Measurements from ENCODE around the gene GALNTL6. TPM values are rescaled to one million over a fixed set of nuclear protein-coding genes. Genes with fewer than 3 reads are reported as not detected.

GALNTL6 gene
- total RNA-seq, 1 donor from 2014 or later = 0.29 TPM

- DNase-seq (ENCODE audit: low spot score) = no peak
Observed at GRCh38 chr4:171880136-171880535, 66.9 kb downstream of the GALNTL6 start.

GRCh38 chr4:171889681-171890080 is 76.5 kb downstream of the GALNTL6 start:
- no peak for DNase-seq (ENCODE audit: low spot score)

DNA sequence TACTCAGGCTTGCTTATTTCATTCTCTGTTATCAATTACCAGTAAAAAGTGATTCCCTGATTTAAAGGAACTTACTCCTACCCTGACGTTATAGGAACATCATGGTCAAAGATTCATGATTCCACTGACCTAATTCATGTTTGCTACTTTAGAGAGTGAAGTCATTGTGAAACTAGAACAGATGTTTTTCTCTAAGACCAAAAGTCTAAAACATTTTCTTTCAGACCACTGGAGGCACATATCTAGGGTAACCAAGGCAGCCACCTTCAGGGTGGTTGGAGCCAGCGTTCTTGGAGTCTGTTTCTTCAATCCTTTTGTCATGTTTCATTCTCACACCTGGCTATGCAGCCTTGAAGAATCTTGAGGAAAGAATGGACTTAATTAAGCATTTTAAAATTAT is 77.8 kb downstream of the GALNTL6 start:
- DNase-seq (ENCODE audit: low spot score) = no peak

DNA sequence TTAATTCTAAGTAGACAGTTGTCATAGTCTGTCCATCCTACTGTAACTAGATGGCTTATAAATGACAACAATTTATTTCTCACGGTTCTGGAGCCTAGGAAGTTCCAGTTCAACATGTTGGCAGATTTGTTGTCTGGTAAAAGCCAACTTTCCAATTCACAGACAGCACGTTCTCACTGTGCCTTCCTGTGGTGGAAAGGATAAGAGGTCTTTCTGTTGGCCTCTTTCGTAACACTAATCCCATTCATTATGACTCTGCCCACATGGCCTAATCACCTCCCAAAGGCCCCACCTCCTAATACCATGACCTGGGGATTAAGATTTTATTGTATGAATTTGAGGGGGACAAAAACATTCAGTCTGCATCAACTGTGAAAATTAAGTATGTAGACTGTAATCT is 83.2 kb downstream of the GALNTL6 start:
- DNase-seq (ENCODE audit: low spot score) = no peak

- DNase-seq (ENCODE audit: low spot score) = no peak
Observed at GRCh38 chr4:171919314-171919713, 106.1 kb downstream of the GALNTL6 start.

- no peak for DNase-seq (ENCODE audit: low spot score)
Observed at GRCh38 chr4:171920901-171921300, 107.7 kb downstream of the GALNTL6 start.

GRCh38 chr4:171924746-171925376 is 111.7 kb downstream of the GALNTL6 start:
- no peak for DNase-seq (ENCODE audit: low spot score)

- DNase-seq (ENCODE audit: low spot score) = no peak
Observed at GRCh38 chr4:171928336-171928735, 115.1 kb downstream of the GALNTL6 start.

GRCh38 chr4:171929477-171929876 is 116.3 kb downstream of the GALNTL6 start:
- no peak for DNase-seq (ENCODE audit: low spot score)

DNA sequence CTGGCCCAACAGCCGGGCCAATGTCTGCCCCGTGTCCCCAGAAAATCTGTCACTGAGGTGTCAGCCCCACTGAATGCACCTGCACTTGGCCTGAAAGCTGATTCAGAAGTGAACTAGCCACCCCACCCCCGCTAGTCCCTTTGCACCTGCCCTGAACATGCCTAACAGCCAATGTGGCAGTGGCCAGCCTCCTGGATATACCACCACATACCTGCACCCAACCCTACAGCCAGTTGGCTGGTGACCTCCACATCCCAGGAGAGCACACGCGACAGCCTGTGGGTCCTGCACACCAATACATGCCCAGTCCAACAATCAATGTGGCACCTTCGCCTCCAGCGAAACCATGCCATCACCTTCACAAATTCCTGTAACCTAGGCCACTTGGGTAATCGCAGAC is 116.7 kb downstream of the GALNTL6 start:
- no peak for DNase-seq (ENCODE audit: low spot score)

- DNase-seq (ENCODE audit: low spot score) = no peak
Observed at GRCh38 chr4:171932238-171932637, 119.0 kb downstream of the GALNTL6 start.

DNA sequence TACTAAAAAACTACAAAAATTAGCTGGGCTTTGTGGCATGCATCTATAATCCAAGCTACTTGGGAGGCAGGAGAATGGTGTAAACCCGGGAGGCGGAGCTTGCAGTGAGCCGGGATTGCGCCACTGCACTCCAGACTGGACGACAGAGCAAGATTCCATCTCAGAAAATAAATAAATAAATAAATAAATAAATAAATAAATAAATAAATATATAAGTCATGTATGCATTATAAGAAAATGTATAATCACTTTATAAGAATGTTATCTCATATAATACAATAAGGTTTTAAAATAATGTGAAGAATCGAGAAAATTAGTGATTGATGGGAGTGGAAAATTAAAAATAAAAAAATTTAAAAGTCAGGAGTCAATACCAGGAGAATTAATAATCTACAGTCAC is 127.5 kb downstream of the GALNTL6 start:
- no peak for DNase-seq (ENCODE audit: low spot score)

GRCh38 chr4:171947400-171947799 is 134.2 kb downstream of the GALNTL6 start:
- DNase-seq (ENCODE audit: low spot score) = no peak

GRCh38 chr4:171948038-171948437 is 134.8 kb downstream of the GALNTL6 start:
- DNase-seq (ENCODE audit: low spot score) = no peak

- DNase-seq (ENCODE audit: low spot score) = no peak
Observed at GRCh38 chr4:171954650-171955049, 141.4 kb downstream of the GALNTL6 start.

DNA sequence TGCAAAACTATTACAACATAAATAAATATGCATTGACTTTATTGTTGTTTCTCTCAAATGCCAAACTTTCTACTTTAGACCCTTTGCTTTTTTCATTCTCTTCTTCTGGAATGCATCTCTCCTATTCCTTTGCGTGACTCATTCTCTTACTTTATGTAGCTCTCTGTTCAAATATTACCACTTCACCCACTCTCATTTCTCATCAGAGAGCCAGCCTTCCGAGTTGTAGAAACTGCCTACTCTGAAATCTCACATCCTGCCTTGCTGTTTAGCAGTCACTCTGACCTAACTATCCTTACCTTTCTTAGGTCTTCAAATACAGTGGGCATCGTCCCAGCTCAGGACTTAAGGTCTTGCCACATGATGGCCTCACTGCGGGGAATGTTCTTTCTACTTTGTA is 143.5 kb downstream of the GALNTL6 start:
- no peak for DNase-seq (ENCODE audit: low spot score)

- DNase-seq (ENCODE audit: low spot score) = no peak
Observed at GRCh38 chr4:171962110-171962509, 148.9 kb downstream of the GALNTL6 start.

- DNase-seq (ENCODE audit: low spot score) = no peak
Observed at GRCh38 chr4:171966356-171966755, 153.2 kb downstream of the GALNTL6 start.

GRCh38 chr4:171978216-171978615 is 165.0 kb downstream of the GALNTL6 start:
- DNase-seq (ENCODE audit: low spot score) = no peak

- no peak for DNase-seq (ENCODE audit: low spot score)
Observed at GRCh38 chr4:171979461-171979860, 166.3 kb downstream of the GALNTL6 start.

GRCh38 chr4:171981185-171981584 is 168.0 kb downstream of the GALNTL6 start:
- no peak for DNase-seq (ENCODE audit: low spot score)

DNA sequence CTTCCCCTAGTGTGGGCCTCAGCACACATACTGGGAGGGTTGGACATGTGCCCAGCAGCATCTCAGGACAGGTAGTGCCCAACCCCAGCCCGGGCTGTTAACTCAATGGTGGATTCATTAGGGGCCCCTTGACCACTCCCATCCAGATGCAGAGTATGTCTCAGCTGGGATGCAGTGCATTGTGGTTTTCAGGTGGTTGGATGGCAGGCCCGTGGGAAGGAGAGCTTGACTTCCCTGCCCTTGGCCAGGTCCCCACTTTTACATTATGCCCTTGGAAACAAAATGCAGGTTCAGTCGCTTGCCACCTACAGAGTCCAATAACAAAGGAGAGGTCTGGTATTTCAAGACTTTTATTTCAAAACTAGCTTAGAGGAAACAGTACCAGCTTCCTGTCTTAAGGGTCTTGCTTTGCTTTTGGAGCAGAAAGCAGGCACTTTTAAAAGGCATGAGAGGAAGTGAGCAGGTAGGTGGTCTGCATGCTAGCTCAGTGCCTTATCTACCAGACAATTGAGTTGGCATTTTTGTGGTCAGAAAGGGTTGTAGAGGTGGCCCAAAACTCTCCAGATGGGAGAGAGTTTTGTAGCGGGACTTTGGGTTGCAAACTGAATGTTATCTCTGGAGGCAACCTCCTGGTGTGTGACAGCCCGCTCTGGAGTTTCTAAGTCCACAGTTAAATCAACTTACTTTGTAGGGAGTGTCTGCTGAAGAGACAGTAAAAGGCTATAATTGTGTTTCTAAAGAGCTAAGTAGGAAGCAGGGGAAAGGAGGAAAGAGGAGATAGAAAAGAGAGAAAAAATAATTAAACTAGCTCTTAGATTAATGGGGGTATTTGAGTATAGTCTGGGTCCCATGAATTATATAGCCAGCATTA is 171.0 kb downstream of the GALNTL6 start:
- no peak for DNase-seq (ENCODE audit: low spot score)

DNA sequence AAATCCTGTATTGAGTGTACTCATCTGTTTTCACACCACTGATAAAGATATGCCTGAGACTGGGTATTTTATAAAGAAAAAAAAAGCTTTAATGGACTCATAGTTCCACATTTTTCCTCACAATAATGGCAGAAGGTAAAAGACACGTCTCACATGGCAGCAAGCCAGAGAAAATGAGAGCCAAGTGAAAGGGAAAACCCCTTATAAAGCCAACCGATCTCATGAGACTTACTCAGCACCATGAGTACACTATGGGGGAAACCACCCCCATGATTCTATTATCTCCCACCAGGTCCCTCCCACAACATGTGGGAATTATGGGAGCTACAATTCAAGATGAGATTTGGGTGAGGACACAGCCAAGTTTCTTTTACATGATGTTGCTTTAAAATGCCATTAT is 171.9 kb downstream of the GALNTL6 start:
- no peak for DNase-seq (ENCODE audit: low spot score)
